ENCODE measurements around the gene SAP130. TPM values are rescaled to one million over a fixed set of nuclear protein-coding genes. Genes with fewer than 3 reads are reported as not detected.

SAP130 gene
- polyA plus RNA-seq, 3 donors: 28.6 to 29.6 (median 29.2) TPM

GRCh38 chr2:128027278-128027800, 520 bp downstream of the SAP130 start:
- DNase-seq: peak; percentile 99

GRCh38 chr2:128026448-128027277, 1.2 kb downstream of the SAP130 start:
- peak; percentile 11 for DNase-seq

DNA sequence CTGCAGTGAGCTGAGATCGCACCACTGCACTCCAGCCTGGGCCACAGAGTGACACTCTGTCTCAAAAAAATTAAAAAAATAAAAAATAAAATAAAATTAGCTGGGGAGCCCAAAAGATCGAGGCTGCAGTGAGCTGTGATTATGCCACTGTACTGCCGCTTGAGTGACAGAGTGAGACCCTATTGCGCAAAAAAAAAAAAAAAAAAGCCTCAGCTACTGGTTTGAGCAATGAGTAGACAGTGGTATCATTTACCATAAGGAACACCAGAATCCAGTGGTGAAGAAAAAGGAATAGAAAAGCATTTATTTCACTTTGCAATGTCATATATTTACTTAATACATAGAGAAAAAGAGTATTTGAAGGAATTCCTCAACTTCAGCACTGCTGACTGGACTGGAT, 3.0 kb downstream of the SAP130 start:
- no peak for DNase-seq

DNA sequence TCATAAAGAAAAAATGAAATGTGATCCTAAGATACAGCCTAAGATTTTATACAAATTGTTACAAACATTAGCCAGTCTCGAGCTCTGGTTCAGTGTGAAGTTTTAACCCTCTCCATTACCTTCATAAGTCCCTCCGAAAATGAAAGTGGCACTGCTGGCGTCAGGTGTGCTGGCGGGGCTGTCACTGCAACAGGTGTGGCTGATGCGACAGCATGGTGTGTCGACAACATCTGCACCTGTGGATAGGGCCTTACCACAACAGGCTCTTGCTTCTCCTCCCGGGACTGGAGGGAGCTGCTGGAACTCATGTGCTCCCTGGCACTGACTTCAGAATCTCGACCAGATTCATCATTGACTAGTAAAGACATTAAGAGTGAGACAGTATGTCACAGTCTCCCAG, 10.3 kb downstream of the SAP130 start:
- no peak for DNase-seq

DNA sequence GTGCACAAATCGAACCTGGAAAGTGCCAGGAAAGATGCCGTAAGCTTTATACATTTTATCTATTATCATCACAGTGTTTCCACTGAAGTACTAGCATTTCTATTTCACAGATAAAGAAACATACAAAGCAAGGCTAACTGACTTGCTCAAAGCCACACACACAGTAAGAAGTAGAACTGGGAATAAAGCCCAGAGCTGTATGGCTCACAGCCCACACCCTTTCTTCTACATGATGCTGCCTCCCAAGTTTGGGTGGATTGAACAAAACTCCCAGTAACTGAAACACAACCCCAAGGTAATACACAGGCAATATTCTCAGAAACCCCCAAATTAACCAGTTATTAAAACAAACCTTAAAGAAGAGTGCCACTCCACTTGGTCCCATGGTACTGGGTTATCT, 11.2 kb downstream of the SAP130 start:
- DNase-seq: no peak

GRCh38 chr2:128012698-128013097, 15.2 kb downstream of the SAP130 start:
- no peak for DNase-seq

DNA sequence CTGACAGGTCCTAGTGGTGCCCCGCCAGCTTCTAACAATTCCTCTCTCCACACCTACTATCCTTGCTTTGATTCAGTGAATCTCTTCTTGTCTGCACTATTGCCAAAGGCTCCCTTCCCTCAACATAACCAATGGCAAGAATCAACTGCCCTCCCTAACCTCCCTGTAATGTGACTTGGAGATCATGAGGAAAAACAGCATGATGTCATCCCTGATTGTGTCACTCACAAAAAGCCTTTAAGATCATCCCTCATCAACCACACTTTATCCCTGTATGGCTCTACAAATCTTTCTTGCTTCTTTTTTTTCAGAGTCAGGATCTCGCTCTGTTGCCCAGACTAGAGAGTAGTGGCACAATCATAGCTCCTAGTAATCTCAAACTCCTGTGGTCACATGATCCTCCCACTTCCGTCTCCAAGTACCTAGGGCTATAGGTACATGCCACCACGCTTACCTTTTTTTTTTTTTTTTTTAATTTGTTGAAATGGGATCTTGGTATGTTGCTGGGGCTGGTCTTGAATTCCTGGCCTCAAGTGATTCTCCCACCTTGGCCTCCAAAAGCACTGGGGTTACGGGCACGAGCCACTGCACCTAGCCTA, 19.7 kb downstream of the SAP130 start:
- DNase-seq: no peak

DNA sequence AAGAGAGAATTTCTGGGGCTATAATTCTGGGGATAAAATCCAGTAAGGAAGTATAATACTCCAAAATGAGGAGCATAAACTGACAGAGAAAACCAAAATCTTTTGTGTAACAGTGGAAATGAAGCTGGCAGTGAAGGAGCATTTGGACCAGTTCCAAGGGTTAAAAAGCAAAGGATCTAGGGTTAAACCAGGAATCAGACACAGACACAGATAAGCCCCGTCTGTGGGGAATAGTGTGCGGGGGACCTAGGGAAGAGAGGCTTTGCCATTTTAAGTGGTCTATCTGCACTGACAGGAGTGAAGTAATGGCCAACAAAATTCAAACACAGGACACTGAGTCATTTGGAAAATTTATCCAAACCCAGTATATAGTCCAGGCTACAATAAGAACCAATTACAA, 23.4 kb downstream of the SAP130 start:
- DNase-seq: no peak

- DNase-seq: no peak
Observed at GRCh38 chr2:128003463-128003862, 24.4 kb downstream of the SAP130 start.

DNA sequence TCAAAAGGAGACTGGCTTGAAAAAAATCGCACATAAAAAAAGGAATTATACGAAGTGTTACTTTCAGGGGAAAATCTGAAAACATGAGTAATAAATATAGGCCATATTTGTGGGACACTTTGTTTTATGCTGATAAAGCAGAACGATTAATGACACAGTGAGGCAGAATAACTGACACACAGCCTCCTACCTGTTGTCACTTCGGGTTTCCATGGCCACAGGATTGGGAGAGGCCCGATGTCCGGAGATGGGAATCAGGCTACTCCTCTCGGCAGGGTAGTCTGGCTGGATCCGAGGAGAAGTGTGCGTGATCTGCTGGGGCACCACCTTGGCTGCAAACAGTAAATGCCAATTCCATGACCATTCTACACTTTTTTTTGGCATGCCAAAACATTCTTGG, 31.7 kb downstream of the SAP130 start:
- DNase-seq: no peak

- no peak for DNase-seq
Observed at GRCh38 chr2:127995725-127996124, 32.1 kb downstream of the SAP130 start.

DNA sequence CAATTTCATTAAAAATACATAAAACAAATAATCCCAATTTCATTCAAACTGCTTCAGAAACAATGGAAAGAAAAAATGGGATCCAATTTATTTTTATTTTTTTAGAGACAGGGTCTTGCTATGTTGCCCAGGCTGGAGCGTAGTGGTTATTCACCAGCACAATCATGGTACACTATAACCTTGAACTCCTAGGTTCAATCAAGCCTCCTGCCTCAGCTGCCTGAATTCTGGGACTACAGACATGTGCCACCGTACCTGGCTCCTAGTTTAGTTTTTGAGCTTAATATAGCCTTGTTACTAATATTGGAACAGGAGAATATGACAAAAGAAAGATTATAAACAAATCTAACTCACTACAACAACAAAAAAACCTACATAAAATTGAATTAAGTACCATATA, 34.2 kb downstream of the SAP130 start:
- DNase-seq: no peak

- no peak for DNase-seq
Observed at GRCh38 chr2:127991742-127992141, 36.1 kb downstream of the SAP130 start.

- no peak for DNase-seq
Observed at GRCh38 chr2:127986548-127987079, 41.2 kb downstream of the SAP130 start.

- no peak for DNase-seq
Observed at GRCh38 chr2:127985735-127986134, 42.1 kb downstream of the SAP130 start.

DNA sequence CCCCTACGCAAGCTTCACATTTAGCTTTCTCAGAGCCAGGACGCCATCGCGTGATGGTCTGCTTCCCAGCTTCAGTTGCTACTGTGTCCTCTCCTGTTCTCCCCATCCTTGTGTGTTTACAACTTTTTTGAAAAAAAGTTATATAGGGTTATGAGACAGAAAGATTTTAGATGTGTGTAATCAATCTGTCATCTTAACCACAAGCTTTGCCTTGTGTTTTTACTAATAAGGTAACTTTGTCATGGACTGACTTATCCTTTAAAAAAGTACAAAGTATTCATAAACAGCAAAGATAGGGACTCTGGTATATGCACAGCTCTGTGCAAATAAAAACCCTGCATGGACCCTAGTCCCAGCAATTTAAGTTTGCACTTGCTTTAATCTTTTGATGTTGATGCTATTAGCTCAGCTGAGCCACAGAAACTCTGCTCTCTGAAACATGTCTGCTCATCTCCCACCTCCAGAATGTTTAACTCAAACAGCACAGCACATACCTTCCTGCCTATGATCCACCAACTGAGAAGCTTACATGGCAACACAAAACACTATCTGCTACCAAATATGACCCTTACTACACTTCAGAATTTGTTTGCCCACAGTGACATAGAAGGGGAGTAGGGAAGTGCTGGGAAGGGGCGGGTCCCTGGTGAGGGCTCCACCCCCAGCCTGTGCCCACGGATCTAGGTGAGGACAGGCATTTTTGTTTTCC, 42.7 kb downstream of the SAP130 start:
- no peak for DNase-seq

DNA sequence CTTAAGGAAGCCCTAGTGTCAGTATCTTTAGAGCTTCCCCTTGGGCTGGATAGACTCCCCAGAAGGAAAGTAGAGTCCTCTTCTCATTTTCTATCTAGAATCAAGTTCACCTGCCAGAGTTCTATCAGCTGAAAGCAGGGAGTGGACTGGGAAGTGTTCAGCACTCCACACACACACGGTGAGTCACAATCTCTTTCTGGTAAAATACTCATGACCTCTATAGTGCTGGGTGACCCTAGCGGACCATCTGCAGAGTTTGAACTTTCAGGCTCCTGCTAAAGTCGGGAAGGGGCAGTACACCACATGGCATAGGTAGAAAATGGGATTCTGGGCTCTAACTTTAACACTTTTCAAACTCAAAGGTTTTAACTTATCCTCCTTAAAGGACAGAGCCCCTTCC, 43.3 kb downstream of the SAP130 start:
- no peak for DNase-seq

- DNase-seq: no peak
Observed at GRCh38 chr2:127969446-127969845, 58.4 kb downstream of the SAP130 start.

DNA sequence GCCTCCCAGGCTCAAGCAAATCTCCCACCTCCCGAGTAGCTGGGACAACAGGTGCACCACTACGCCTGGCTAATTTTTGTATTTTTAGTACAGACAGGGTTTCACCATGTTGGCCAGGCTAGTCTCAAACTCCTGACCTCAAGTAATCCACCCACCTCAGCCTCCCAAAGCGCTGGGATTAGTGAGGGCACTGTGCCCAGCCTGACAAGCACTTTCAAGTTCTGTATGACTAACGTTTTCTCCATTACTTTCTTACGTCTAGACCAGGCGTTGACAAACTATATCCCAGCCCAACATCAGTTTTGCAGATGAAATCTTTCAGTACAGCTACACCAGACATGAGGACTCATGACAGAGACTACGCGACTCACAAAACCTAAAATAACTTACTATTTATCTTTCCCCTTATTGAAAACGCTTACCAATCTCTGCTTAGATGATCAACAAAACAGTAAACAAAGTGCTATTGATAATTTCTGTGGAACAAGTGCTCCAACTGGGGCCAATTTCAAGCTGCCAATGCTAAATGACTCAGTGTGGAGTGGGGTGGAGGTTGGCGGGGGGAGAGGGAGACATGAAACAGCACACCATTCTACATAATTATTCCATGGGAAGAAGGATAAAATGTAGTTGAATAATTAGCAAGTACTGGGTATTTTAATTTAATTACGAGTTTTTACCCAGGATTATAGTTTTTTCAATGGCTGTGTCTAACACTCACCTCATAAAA, 59.1 kb downstream of the SAP130 start:
- DNase-seq: no peak

DNA sequence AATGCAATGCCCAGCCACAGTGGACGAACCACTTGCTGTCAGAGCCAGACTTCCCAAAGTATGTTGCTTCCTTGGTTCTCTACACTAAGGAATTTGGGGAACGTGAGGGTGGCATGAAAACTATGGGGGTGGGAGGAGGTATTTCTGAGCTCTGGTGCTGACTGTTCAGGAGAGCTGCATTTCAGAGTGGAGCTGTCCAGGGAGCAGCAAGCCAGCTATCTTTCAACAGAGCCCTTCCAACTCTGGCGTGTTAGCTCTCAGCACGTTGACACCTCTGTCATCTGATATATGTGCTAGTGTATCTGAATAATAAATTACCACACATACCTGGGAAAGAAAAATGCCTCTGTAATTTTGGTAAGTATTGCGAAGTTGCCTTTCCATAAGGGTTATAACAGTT, 66.1 kb downstream of the SAP130 start:
- DNase-seq: no peak

DNA sequence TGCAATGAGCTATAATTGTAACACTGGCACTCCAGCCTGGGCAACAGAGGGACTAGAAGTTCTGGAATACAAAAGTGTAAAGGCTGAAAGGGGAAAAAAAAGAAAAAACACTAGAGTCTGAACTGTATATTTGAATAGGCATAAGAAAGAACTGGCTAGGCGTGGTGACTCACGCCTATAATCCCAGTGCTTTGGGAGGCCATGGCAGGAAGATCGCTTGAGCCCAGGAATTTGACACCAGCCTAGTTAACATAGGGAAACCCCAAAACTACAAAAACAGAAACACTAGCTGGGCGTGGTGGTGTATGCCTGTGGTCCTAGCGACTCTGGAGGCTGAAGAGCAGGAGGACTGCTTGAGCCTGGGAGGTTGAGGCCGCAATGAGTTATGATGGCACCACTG, 70.6 kb downstream of the SAP130 start:
- DNase-seq: no peak

- DNase-seq: no peak
Observed at GRCh38 chr2:127954857-127955256, 73.0 kb downstream of the SAP130 start.

Data from renal pelvis (tissue), 4 donors.